HEK293 (cell line): ENCODE results near the gene AGAP1.

Experiments
- CTCF ChIA-PET: fragments of 350-600 bp; formaldehyde crosslinking; extraction: SDS; loops from one replicate; lab custom pipeline; 2021; ENCODE audit warnings: antibody characterized with exemption; lab: Yijun Ruan, JAX
- POLR2A ChIA-PET: fragments of 300-600 bp; formaldehyde crosslinking; extraction: SDS; loops from one replicate; lab custom pipeline; 2020; ENCODE audit warnings: antibody characterized with exemption, inconsistent platforms; lab: Yijun Ruan, JAX
- H3K27ac ChIP-seq: fragments of 200-500 bp; sonication (Bioruptor generic); 2 replicates; pipeline ENCODE4 v1.5.1; 2014; ENCODE audit warnings: low read depth, low read length, control low read depth, inconsistent platforms; ENCODE audit errors: extremely low read depth
- H3K36me3 ChIP-seq, 2 experiments: fragments of 200-500 bp in 1 of 2; sonication (Bioruptor generic) in 1 of 2; 1 replicate in 1 of 2; 2 replicates in 1 of 2; pipeline ENCODE4 v1.5.1; 2014 to 2017; ENCODE audit warnings: inconsistent platforms in 2 of 2, low read length in 2 of 2; ENCODE audit not compliant: control insufficient read depth in 2 of 2, insufficient read depth in 1 of 2
- H3K4me1 ChIP-seq: fragments of 200-500 bp; sonication (Bioruptor generic); 2 replicates; pipeline ENCODE4 v1.5.1; 2014; ENCODE audit warnings: mild to moderate bottlenecking, low read length, inconsistent platforms; ENCODE audit not compliant: control insufficient read depth, insufficient read depth
- H3K4me3 ChIP-seq: 2 replicates; pipeline ENCODE4 v1.5.1; 2011; ENCODE audit warnings: low read depth, mild to moderate bottlenecking, control low read depth, low read length, moderate library complexity
- H3K9me3 ChIP-seq: fragments of 200-500 bp; sonication (Bioruptor generic); 2 replicates; pipeline ENCODE4 v1.5.1; 2014; ENCODE audit warnings: low read depth, low read length, inconsistent platforms; ENCODE audit not compliant: control insufficient read depth, insufficient read depth
- FEZF1 ChIP-seq: fragments of 450-650 bp; formaldehyde crosslinking; IDR thresholded peaks from 2 replicates; pipeline ENCODE4 v1.5.1; 2016; ENCODE audit warnings: missing biosample characterization, missing genetic modification characterization
- KLF1 ChIP-seq: fragments of 450-650 bp; formaldehyde crosslinking; IDR thresholded peaks from 2 replicates; pipeline ENCODE4 v1.5.1; 2016; ENCODE audit warnings: missing biosample characterization, missing genetic modification characterization
- REPIN1 ChIP-seq: fragments of 450-650 bp; formaldehyde crosslinking; IDR thresholded peaks from 2 replicates; pipeline ENCODE4 v1.5.1; 2017; ENCODE audit warnings: missing biosample characterization, missing genetic modification characterization, low read depth
- ZBTB17 ChIP-seq: fragments of 450-650 bp; formaldehyde crosslinking; IDR thresholded peaks from 2 replicates; pipeline ENCODE4 v1.5.1; 2016; ENCODE audit warnings: missing biosample characterization, missing genetic modification characterization
- ZBTB8A ChIP-seq: fragments of 450-650 bp; formaldehyde crosslinking; IDR thresholded peaks from 2 replicates; pipeline ENCODE4 v1.5.1; 2016; ENCODE audit warnings: missing biosample characterization, missing genetic modification characterization
- ZFP37 ChIP-seq: fragments of 450-650 bp; formaldehyde crosslinking; IDR thresholded peaks from 2 replicates; pipeline ENCODE4 v1.5.1; 2016; ENCODE audit warnings: missing biosample characterization, missing genetic modification characterization
- ZNF174 ChIP-seq: fragments of 450-650 bp; formaldehyde crosslinking; IDR thresholded peaks from 2 replicates; pipeline ENCODE4 v1.5.0; 2017; ENCODE audit warnings: missing biosample characterization, mild to moderate bottlenecking, missing genetic modification characterization
- ZNF416 ChIP-seq: fragments of 450-650 bp; formaldehyde crosslinking; IDR thresholded peaks from 2 replicates; pipeline ENCODE4 v1.5.1; 2016; ENCODE audit warnings: missing biosample characterization, missing genetic modification characterization
- ZNF548 ChIP-seq: fragments of 450-650 bp; formaldehyde crosslinking; IDR thresholded peaks from 2 replicates; pipeline ENCODE4 v1.5.1; 2016; ENCODE audit warnings: missing biosample characterization, missing genetic modification characterization
- ZNF830 ChIP-seq: fragments of 450-650 bp; IDR thresholded peaks from 2 replicates; pipeline ENCODE4 v1.5.0; 2018; ENCODE audit warnings: missing biosample characterization, missing genetic modification characterization, low read depth, mild to moderate bottlenecking, moderate library complexity
- ZXDB ChIP-seq: fragments of 450-650 bp; formaldehyde crosslinking; IDR thresholded peaks from 2 replicates; pipeline ENCODE4 v1.5.1; 2016; ENCODE audit warnings: missing biosample characterization, missing genetic modification characterization
- TF ChIP-seq, protein P1 (sequence below): fragments of 450-650 bp; formaldehyde crosslinking; optimal IDR thresholded peaks from 2 replicates; pipeline ENCODE3; 2016; ENCODE audit warnings: missing biosample characterization, mild to moderate bottlenecking, missing genetic modification characterization
- TF ChIP-seq, protein P2 (sequence below): fragments of 450-650 bp; formaldehyde crosslinking; IDR thresholded peaks from 2 replicates; pipeline ENCODE4 v1.5.1; 2017; ENCODE audit warnings: missing biosample characterization, missing genetic modification characterization
- TF ChIP-seq, protein P3 (sequence below): fragments of 450-650 bp; formaldehyde crosslinking; IDR thresholded peaks from 2 replicates; pipeline ENCODE4 v1.5.1; 2016; ENCODE audit warnings: missing biosample characterization, missing genetic modification characterization
- TF ChIP-seq, protein P4 (sequence below): fragments of 450-650 bp; formaldehyde crosslinking; IDR thresholded peaks from 2 replicates; pipeline ENCODE4 v1.5.1; 2017; ENCODE audit warnings: missing biosample characterization, missing genetic modification characterization

Gene AGAP1

DNA sequence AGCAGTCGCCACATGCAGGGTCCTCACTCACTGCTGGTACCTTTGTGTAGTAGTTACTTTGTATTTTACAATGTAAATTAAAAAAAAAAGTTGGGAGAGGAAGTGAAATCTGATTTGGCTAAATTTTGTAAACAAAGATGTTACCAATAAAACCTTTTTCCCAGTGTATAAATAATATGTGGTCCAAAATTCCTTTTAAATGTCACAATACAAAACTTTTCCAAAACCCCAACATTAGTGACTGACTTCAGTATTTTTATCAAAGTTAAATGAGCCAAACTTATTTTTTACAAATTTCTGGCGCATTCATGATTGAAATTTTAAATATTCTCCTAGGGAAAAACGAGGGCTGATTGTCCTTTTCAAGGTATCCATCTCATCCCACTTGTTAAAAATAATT is 239.9 kb downstream of the AGAP1 start:
- H3K9me3 ChIP-seq, result no peaks in the 10 kb centered on the region
- H3K36me3 ChIP-seq, result peaks cover 0 to 6% of the 10 kb centered on the region in 2 experiments; a peak in 1 of 3 replicates
- H3K27ac ChIP-seq, result no peak overlapping the region
- ChIA-PET CTCF (interaction anchor here (3.5 kb wide), 1 partner anchor 13 kb away, joined by 17 read pairs; no protein-coding TSS in a partner anchor), POLR2A (no interaction called here)
- no peaks in the 10 kb centered on the region for H3K4me1 ChIP-seq
- no peak overlapping the region for H3K4me3 ChIP-seq
- TF ChIP-seq, protein P1, sequence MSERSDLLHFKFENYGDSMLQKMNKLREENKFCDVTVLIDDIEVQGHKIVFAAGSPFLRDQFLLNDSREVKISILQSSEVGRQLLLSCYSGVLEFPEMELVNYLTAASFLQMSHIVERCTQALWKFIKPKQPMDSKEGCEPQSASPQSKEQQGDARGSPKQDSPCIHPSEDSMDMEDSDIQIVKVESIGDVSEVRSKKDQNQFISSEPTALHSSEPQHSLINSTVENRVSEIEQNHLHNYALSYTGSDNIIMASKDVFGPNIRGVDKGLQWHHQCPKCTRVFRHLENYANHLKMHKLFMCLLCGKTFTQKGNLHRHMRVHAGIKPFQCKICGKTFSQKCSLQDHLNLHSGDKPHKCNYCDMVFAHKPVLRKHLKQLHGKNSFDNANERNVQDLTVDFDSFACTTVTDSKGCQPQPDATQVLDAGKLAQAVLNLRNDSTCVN (tag by site-specific recombination), result no peak
- TF ChIP-seq FEZF1 (tag by site-specific recombination), result no peak
- no peak for TF ChIP-seq REPIN1 (tag by site-specific recombination)
- TF ChIP-seq, protein P2, sequence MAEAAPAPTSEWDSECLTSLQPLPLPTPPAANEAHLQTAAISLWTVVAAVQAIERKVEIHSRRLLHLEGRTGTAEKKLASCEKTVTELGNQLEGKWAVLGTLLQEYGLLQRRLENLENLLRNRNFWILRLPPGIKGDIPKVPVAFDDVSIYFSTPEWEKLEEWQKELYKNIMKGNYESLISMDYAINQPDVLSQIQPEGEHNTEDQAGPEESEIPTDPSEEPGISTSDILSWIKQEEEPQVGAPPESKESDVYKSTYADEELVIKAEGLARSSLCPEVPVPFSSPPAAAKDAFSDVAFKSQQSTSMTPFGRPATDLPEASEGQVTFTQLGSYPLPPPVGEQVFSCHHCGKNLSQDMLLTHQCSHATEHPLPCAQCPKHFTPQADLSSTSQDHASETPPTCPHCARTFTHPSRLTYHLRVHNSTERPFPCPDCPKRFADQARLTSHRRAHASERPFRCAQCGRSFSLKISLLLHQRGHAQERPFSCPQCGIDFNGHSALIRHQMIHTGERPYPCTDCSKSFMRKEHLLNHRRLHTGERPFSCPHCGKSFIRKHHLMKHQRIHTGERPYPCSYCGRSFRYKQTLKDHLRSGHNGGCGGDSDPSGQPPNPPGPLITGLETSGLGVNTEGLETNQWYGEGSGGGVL, result no peak
- TF ChIP-seq ZNF548 (tag by site-specific recombination), result no peak
- TF ChIP-seq ZNF416 (tag by site-specific recombination), result no peak
- TF ChIP-seq ZNF830, result no peak
- TF ChIP-seq, protein P3, sequence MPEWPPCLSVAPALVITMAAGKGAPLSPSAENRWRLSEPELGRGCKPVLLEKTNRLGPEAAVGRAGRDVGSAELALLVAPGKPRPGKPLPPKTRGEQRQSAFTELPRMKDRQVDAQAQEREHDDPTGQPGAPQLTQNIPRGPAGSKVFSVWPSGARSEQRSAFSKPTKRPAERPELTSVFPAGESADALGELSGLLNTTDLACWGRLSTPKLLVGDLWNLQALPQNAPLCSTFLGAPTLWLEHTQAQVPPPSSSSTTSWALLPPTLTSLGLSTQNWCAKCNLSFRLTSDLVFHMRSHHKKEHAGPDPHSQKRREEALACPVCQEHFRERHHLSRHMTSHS (tag by site-specific recombination), result no peak
- TF ChIP-seq, all 188 proteins: peak for 0

DNA sequence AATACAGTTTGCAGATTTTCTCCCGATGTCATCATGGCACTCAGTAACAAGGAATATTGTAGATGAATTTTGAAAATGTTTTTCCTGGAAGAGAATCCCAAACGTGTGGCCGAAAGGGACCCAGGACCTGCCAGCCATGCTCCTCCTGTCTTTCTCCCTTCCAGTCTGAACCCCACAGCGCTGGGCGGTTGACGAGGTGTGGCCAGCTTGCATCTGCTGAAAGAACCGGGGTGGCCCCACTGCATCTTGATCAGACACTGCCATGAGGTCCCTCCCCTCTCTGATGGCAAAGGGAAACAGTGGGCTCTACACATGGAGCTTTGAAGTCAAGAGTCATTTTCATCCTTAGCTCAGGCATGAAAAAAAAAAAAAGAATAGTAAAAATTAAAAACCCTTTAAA is 240.3 kb downstream of the AGAP1 start:
- Histone ChIP-seq H3K4me3 (no peak overlapping the region), H3K4me1 (no peaks in the 10 kb centered on the region), H3K36me3 (peaks cover 0 to 6% of the 10 kb centered on the region in 2 experiments; a peak in 1 of 3 replicates), H3K27ac (no peak overlapping the region), H3K9me3 (no peaks in the 10 kb centered on the region)
- TF ChIP-seq, protein P4, sequence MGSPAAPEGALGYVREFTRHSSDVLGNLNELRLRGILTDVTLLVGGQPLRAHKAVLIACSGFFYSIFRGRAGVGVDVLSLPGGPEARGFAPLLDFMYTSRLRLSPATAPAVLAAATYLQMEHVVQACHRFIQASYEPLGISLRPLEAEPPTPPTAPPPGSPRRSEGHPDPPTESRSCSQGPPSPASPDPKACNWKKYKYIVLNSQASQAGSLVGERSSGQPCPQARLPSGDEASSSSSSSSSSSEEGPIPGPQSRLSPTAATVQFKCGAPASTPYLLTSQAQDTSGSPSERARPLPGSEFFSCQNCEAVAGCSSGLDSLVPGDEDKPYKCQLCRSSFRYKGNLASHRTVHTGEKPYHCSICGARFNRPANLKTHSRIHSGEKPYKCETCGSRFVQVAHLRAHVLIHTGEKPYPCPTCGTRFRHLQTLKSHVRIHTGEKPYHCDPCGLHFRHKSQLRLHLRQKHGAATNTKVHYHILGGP (tag by site-specific recombination), result no peak
- TF ChIP-seq KLF1 (tag by site-specific recombination), result no peak
- ChIA-PET CTCF (interaction anchor here (3.5 kb wide), 1 partner anchor 12 kb away, joined by 17 read pairs; no protein-coding TSS in a partner anchor), POLR2A (no interaction called here)

DNA sequence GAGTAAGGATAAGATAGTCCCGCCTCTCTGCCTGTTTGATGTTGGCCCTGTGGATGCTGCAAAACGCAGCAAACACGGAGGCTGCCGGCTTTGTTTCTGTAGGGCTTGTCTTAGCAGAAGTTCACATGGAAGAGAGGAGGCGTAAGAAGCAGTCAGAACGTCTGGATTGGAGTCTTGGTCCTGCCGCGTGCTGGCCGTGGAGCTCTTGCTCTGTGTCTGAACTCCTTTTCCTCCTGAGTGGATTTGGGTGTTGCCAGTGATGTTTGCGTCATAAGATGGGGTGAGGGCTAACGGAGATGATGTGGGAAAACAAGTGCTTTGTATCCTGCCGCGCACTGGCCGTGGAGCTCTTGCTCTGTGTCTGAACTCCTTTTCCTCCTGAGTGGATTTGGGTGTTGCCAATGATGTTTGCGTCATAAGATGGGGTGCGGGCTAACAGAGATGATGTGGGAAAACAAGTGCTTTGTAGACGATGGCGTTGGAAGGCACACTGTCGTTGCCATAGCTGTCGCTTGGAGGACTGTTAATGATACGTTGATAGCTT is 240.9 kb downstream of the AGAP1 start:
- ChIA-PET POLR2A (no interaction called here), CTCF (interaction anchor here (3.5 kb wide), 1 partner anchor 12 kb away, joined by 17 read pairs; no protein-coding TSS in a partner anchor)
- no peaks in the 10 kb centered on the region for H3K9me3 ChIP-seq
- H3K4me3 ChIP-seq, result no peak overlapping the region
- H3K4me1 ChIP-seq, result no peaks in the 10 kb centered on the region
- H3K36me3 ChIP-seq, result peaks cover 0 to 6% of the 10 kb centered on the region in 2 experiments; a peak in 1 of 3 replicates
- H3K27ac ChIP-seq, result no peak overlapping the region
- TF ChIP-seq ZFP37 (tag by site-specific recombination), result no peak
- no peak for TF ChIP-seq ZBTB8A (tag by site-specific recombination)
- TF ChIP-seq ZNF174 (tag by site-specific recombination), result no peak
- TF ChIP-seq ZBTB17 (tag by site-specific recombination), result no peak
- TF ChIP-seq ZXDB (tag by site-specific recombination), result no peak
